Adipocyte (in vitro differentiated cells): ENCODE data around the gene RMDN2.

ENCODE experiments used
- DNase-seq: peaks from one replicate; pipeline ENCODE4 v3.0.0-alpha.2; 2015; ENCODE audit warnings: low read depth
- H3K27me3 ChIP-seq: replicated peaks from 2 replicates; pipeline ENCODE4 v1.7.0; 2013; ENCODE audit warnings: mild to moderate bottlenecking, low read length, moderate library complexity; ENCODE audit not compliant: control insufficient read depth, insufficient read depth
- H3K36me3 ChIP-seq: 2 replicates; pipeline ENCODE4 v1.7.0; 2013; ENCODE audit warnings: low read length, mild to moderate bottlenecking, moderate library complexity; ENCODE audit not compliant: control insufficient read depth, insufficient read depth, severe bottlenecking
- H3K4me1 ChIP-seq: 2 replicates; pipeline ENCODE4 v1.7.0; 2013; ENCODE audit warnings: mild to moderate bottlenecking, low read length, moderate library complexity; ENCODE audit not compliant: control insufficient read depth, insufficient read depth
- H3K4me3 ChIP-seq: 2 replicates; pipeline ENCODE4 v1.7.0; 2013; ENCODE audit warnings: mild to moderate bottlenecking, low read length, moderate library complexity
- H3K9ac ChIP-seq: 2 replicates; pipeline ENCODE4 v1.7.0; 2013; ENCODE audit warnings: mild to moderate bottlenecking, low read length, moderate library complexity
- H3K9me3 ChIP-seq: 2 replicates; pipeline ENCODE4 v1.7.0; 2013; ENCODE audit warnings: mild to moderate bottlenecking, low read length, moderate library complexity; ENCODE audit not compliant: control insufficient read depth

Gene RMDN2

GRCh38 chr2:37925063-37925897 lies at the start of gene RMDN2:
Gene RMDN2, plus strand, starts transcription at chr2:37925287. Its CDS starts 3,991 bp downstream, at chr2:37929278.
- no peaks in the 10 kb centered on the region for H3K27me3 ChIP-seq
- peak within 1 kb of the TSS; percentile 95 for H3K4me3 ChIP-seq
- DNase-seq = peak; percentile 91
- H3K4me1 ChIP-seq = peaks cover 18% of the 10 kb centered on the region
- peak within 1 kb of the TSS; percentile 95 for H3K9ac ChIP-seq
- H3K36me3 ChIP-seq = peaks cover 6% of the 10 kb centered on the region
- no peaks in the 10 kb centered on the region for H3K9me3 ChIP-seq

- peaks cover 22% of the 10 kb centered on the region for H3K4me1 ChIP-seq
- H3K27me3 ChIP-seq = peaks cover 6% of the 10 kb centered on the region
- H3K9ac ChIP-seq = no peak overlapping the region
- no peaks in the 10 kb centered on the region for H3K36me3 ChIP-seq
- H3K4me3 ChIP-seq = no peak overlapping the region
- no peak for DNase-seq
- H3K9me3 ChIP-seq = no peaks in the 10 kb centered on the region
These were observed 49.6 kb upstream of the RMDN2 start for GRCh38 chr2:37875403-37875906.

GRCh38 chr2:37876227-37876626 lies 48.9 kb upstream of the RMDN2 start:
- H3K4me3 ChIP-seq = no peak overlapping the region
- DNase-seq = no peak
- H3K36me3 ChIP-seq = no peaks in the 10 kb centered on the region

GRCh38 chr2:37877457-37878315 lies 47.4 kb upstream of the RMDN2 start:
- Histone ChIP-seq H3K36me3 (no peaks in the 10 kb centered on the region), H3K9ac (peak overlapping the region; percentile 72), H3K27me3 (peaks cover 6% of the 10 kb centered on the region), H3K9me3 (no peaks in the 10 kb centered on the region), H3K4me1 (no peaks in the 10 kb centered on the region), H3K4me3 (peak overlapping the region; percentile 41)
- DNase-seq = peak; percentile 93

More at GRCh38 chr2:37876227-37876626, 48.9 kb upstream of the RMDN2 start:
- Histone ChIP-seq H3K9ac (no peak overlapping the region), H3K27me3 (peaks cover 6% of the 10 kb centered on the region), H3K9me3 (no peaks in the 10 kb centered on the region), H3K4me1 (peaks cover 14% of the 10 kb centered on the region)

GRCh38 chr2:37878536-37878935 lies 46.6 kb upstream of the RMDN2 start:
- no peaks in the 10 kb centered on the region for H3K36me3 ChIP-seq
- no peak overlapping the region for H3K9ac ChIP-seq
- no peak overlapping the region for H3K4me3 ChIP-seq
- no peaks in the 10 kb centered on the region for H3K9me3 ChIP-seq
- DNase-seq = no peak
- peaks cover 6% of the 10 kb centered on the region for H3K27me3 ChIP-seq
- no peaks in the 10 kb centered on the region for H3K4me1 ChIP-seq

GRCh38 chr2:37880551-37880950 lies 44.5 kb upstream of the RMDN2 start:
- Histone ChIP-seq H3K4me3 (no peak overlapping the region), H3K9me3 (no peaks in the 10 kb centered on the region), H3K9ac (no peak overlapping the region), H3K4me1 (no peaks in the 10 kb centered on the region), H3K36me3 (no peaks in the 10 kb centered on the region), H3K27me3 (peaks cover 13% of the 10 kb centered on the region)
- no peak for DNase-seq

- no peaks in the 10 kb centered on the region for H3K36me3 ChIP-seq
- peaks cover 16% of the 10 kb centered on the region for H3K27me3 ChIP-seq
- no peaks in the 10 kb centered on the region for H3K4me1 ChIP-seq
- H3K9ac ChIP-seq = no peak overlapping the region
- H3K9me3 ChIP-seq = no peaks in the 10 kb centered on the region
- no peak overlapping the region for H3K4me3 ChIP-seq
- no peak for DNase-seq
These were observed 43.7 kb upstream of the RMDN2 start for GRCh38 chr2:37881397-37881796.

GRCh38 chr2:37882036-37882435 lies 43.1 kb upstream of the RMDN2 start:
- Histone ChIP-seq H3K4me1 (no peaks in the 10 kb centered on the region), H3K9me3 (no peaks in the 10 kb centered on the region), H3K36me3 (no peaks in the 10 kb centered on the region), H3K27me3 (peaks cover 16% of the 10 kb centered on the region), H3K9ac (no peak overlapping the region), H3K4me3 (no peak overlapping the region)
- DNase-seq = no peak

GRCh38 chr2:37883518-37883917 lies 41.6 kb upstream of the RMDN2 start:
- Histone ChIP-seq H3K9ac (no peak overlapping the region), H3K4me3 (no peak overlapping the region), H3K36me3 (no peaks in the 10 kb centered on the region), H3K27me3 (peaks cover 16% of the 10 kb centered on the region), H3K9me3 (no peaks in the 10 kb centered on the region), H3K4me1 (no peaks in the 10 kb centered on the region)
- DNase-seq = no peak

GRCh38 chr2:37885329-37885993 lies 39.6 kb upstream of the RMDN2 start:
- Histone ChIP-seq H3K9me3 (no peaks in the 10 kb centered on the region), H3K27me3 (peaks cover 16% of the 10 kb centered on the region), H3K36me3 (no peaks in the 10 kb centered on the region), H3K9ac (no peak overlapping the region), H3K4me3 (no peak overlapping the region), H3K4me1 (no peaks in the 10 kb centered on the region)
- no peak for DNase-seq

- no peak overlapping the region for H3K9ac ChIP-seq
- no peaks in the 10 kb centered on the region for H3K9me3 ChIP-seq
These were observed 38.3 kb upstream of the RMDN2 start for GRCh38 chr2:37886745-37887144.

More at GRCh38 chr2:37886745-37887144, 38.3 kb upstream of the RMDN2 start:
- peak; percentile 38 for DNase-seq
- Histone ChIP-seq H3K36me3 (no peaks in the 10 kb centered on the region), H3K4me1 (no peaks in the 10 kb centered on the region), H3K4me3 (no peak overlapping the region), H3K27me3 (peaks cover 16% of the 10 kb centered on the region)
